ENCODE measurements around the gene ISM1.

DNA sequence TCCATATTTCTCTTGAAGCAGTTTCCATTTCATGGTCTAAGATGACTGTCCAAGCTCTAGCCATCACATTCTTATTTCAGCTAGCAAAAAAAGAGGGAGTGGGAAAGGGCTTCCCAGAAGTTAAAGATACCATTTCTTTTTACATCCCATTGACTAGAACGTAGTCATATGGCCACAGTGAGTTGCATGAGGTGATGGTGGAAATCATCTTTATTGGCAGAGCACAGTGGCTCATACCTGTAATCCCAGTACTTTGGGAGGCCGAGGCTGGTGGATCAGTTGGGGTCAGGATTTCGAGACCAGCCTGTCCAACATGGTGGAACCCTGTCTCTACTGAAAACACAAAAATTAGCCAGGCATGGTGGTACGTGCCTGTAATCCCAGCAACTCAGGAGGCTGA, 99.6 kb downstream of the ISM1 start:
- TF ChIP-seq, protein P1, sequence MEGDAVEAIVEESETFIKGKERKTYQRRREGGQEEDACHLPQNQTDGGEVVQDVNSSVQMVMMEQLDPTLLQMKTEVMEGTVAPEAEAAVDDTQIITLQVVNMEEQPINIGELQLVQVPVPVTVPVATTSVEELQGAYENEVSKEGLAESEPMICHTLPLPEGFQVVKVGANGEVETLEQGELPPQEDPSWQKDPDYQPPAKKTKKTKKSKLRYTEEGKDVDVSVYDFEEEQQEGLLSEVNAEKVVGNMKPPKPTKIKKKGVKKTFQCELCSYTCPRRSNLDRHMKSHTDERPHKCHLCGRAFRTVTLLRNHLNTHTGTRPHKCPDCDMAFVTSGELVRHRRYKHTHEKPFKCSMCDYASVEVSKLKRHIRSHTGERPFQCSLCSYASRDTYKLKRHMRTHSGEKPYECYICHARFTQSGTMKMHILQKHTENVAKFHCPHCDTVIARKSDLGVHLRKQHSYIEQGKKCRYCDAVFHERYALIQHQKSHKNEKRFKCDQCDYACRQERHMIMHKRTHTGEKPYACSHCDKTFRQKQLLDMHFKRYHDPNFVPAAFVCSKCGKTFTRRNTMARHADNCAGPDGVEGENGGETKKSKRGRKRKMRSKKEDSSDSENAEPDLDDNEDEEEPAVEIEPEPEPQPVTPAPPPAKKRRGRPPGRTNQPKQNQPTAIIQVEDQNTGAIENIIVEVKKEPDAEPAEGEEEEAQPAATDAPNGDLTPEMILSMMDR (IDR thresholded peaks at IDR 0.05), result no peak
- no peak for TF ChIP-seq POLR2A (IDR thresholded peaks at IDR 0.05)
